B cell (primary cell): ENCODE results near the gene AMOTL1. TPM values are rescaled to one million over a fixed set of nuclear protein-coding genes. Genes with fewer than 3 reads are reported as not detected.

Source experiments
- ATAC-seq: fragments of 200-7000 bp; cut with Tn5 transposase; one replicate; pipeline ENCODE4 v1.10.0; 2021; ENCODE audit warnings: low read depth, mild to moderate bottlenecking, moderate number of reproducible peaks, moderate library complexity
- CTCF ChIA-PET: fragments of 350-600 bp; sonication (Branson Sonifier 250); formaldehyde crosslinking; loops from one replicate; lab custom pipeline; 2021; ENCODE audit warnings: antibody characterized with exemption, inconsistent platforms; lab: Charles Lee
- POLR2A ChIA-PET: fragments of 350-600 bp; sonication (Branson Sonifier 250); formaldehyde crosslinking; loops from one replicate; lab custom pipeline; 2021; ENCODE audit warnings: antibody characterized with exemption; lab: Charles Lee
- DNase-seq: peaks from one replicate; pipeline ENCODE4 v3.0.0; 2013
- H2AFZ ChIP-seq: 2 replicates; pipeline ENCODE4 v1.6.1; 2012; ENCODE audit warnings: mild to moderate bottlenecking, low read depth, low read length; ENCODE audit not compliant: insufficient read depth, poor library complexity, severe bottlenecking
- H3K27ac ChIP-seq, 2 donors: 1 replicate in 1 of 2; 2 replicates in 1 of 2; pipeline ENCODE4 v1.5.1; 2012 to 2013; ENCODE audit warnings: low read length in 2 of 2, mild to moderate bottlenecking in 2 of 2, moderate library complexity in 1 of 2
- H3K27me3 ChIP-seq, 4 experiments: fragments of 200-600 bp in 1 of 4; sonication (generic) in 1 of 4; replicated peaks in 1 of 4; 1 replicate in 2 of 4; 2 replicates in 2 of 4; pipeline versions ENCODE4 v1.6.1 to v1.7.0; 2013 to 2016; ENCODE audit warnings: low read length in 3 of 4, mild to moderate bottlenecking in 2 of 4, mixed read lengths in 1 of 4, moderate library complexity in 1 of 4; ENCODE audit not compliant: insufficient read depth in 4 of 4, control insufficient read depth in 3 of 4; ENCODE audit errors: control extremely low read depth in 1 of 4
- H3K36me3 ChIP-seq, 2 experiments: replicated peaks in 1 of 2; 1 replicate in 1 of 2; 2 replicates in 1 of 2; pipeline versions ENCODE4 v1.6.1 to v1.7.1; 2013; ENCODE audit warnings: low read length in 1 of 2; ENCODE audit not compliant: insufficient read depth in 2 of 2, control insufficient read depth in 1 of 2; ENCODE audit errors: control extremely low read depth in 1 of 2, extremely low read depth in 1 of 2
- H3K4me1 ChIP-seq, 2 donors: fragments of 200-600 bp in 1 of 2; sonication (generic) in 1 of 2; 1 replicate in 1 of 2; 2 replicates in 1 of 2; pipeline versions ENCODE4 v1.5.1 to v1.6.1; 2013 to 2017; ENCODE audit warnings: low read length in 2 of 2; ENCODE audit not compliant: control insufficient read depth in 2 of 2, insufficient read depth in 2 of 2
- H3K4me2 ChIP-seq: replicated peaks from 2 replicates; pipeline ENCODE3; 2012; ENCODE audit warnings: mild to moderate bottlenecking, low read depth, low read length; ENCODE audit not compliant: poor library complexity, severe bottlenecking
- H3K4me3 ChIP-seq, 5 experiments: fragments of 200-600 bp in 1 of 5; sonication (generic) in 1 of 5; 1 replicate in 3 of 5; 2 replicates in 2 of 5; pipeline versions ENCODE4 v1.5.1 to v1.7.0; 2011 to 2016; ENCODE audit warnings: low read length in 4 of 5, mild to moderate bottlenecking in 4 of 5, low read depth in 2 of 5, control low read depth in 1 of 5, moderate library complexity in 1 of 5; ENCODE audit not compliant: insufficient read depth in 1 of 5; ENCODE audit errors: control extremely low read depth in 1 of 5, extremely low read depth in 1 of 5
- H3K79me2 ChIP-seq: fragments of 200-600 bp; sonication (generic); one replicate; pipeline ENCODE4 v1.6.0; 2016; ENCODE audit warnings: low read length; ENCODE audit not compliant: control insufficient read depth, insufficient read depth
- H3K9ac ChIP-seq: fragments of 200-600 bp; sonication (generic); 2 replicates; pipeline ENCODE4 v1.6.1; 2017; ENCODE audit warnings: mild to moderate bottlenecking, low read length, moderate library complexity
- H3K9me3 ChIP-seq, 3 donors: one replicate each; pipeline versions ENCODE4 v1.6.1 to v1.7.1; 2013; ENCODE audit warnings: low read length in 2 of 3; ENCODE audit not compliant: control insufficient read depth in 2 of 3, insufficient read depth in 1 of 3; ENCODE audit errors: control extremely low read depth in 1 of 3
- H4K20me1 ChIP-seq: 2 replicates; pipeline ENCODE4 v1.6.0; 2012; ENCODE audit warnings: mild to moderate bottlenecking, low read length; ENCODE audit not compliant: insufficient read depth, control insufficient read depth, poor library complexity, severe bottlenecking
- H3K27ac Mint-ChIP-seq: one replicate; pipeline ENCODE4 v1.8.0; 2021; ENCODE audit warnings: mixed read lengths
- H3K27me3 Mint-ChIP-seq: one replicate; pipeline ENCODE4 v1.8.0; 2021; ENCODE audit warnings: mixed read lengths
- H3K4me1 Mint-ChIP-seq: one replicate; pipeline ENCODE4 v1.8.0; 2021; ENCODE audit warnings: mixed read lengths
- H3K4me3 Mint-ChIP-seq: one replicate; pipeline ENCODE4 v1.8.0; 2021; ENCODE audit warnings: mixed read lengths
- H3K9me3 Mint-ChIP-seq: one replicate; pipeline ENCODE4 v1.8.0; 2022; ENCODE audit warnings: mixed read lengths; ENCODE audit not compliant: insufficient read depth
- CTCF ChIP-seq: fragments of 200-600 bp; IDR thresholded peaks from one replicate; pipeline ENCODE4 v1.8.0; 2022; ENCODE audit warnings: antibody characterized with exemption, mild to moderate bottlenecking
- EZH2 ChIP-seq: IDR thresholded peaks from 2 replicates; pipeline ENCODE4 v1.6.1; 2012; ENCODE audit warnings: borderline replicate concordance, low read depth, mild to moderate bottlenecking, moderate library complexity, low read length; ENCODE audit not compliant: insufficient read depth, poor library complexity, severe bottlenecking
- WGBS: methylation state at CpG from one replicate; pipeline ENCODE4 v1.1.5; 2013; ENCODE audit warnings: missing lambda C conversion rate; ENCODE audit not compliant: insufficient coverage; 5-methylcytosine and 5-hydroxymethylcytosine counted together
- intact Hi-C: fragments of 100-400 bp; cut with micrococcal nuclease; formaldehyde crosslinking; loops from one replicate; pipeline ENCODE4 v1.10.0; 2022
- polyA plus RNA-seq: library from polyadenylated mRNA; depleted of rRNA; stranded (reverse); fragments of >200 nt; gene quantifications from 2 replicates; pipeline ENCODE4 v1.2.3, GENCODE V29; 2012
- total RNA-seq, 2 donors: library from RNA; stranded (reverse); fragments of 120-200 nt in 1 of 2; gene quantifications; 1 replicate in 1 of 2; 2 replicates in 1 of 2; pipeline versions ENCODE4 v1.2.3 to v1.2.4, GENCODE V29; 2013 to 2022

AMOTL1 gene
- total and polyA plus RNA-seq, 2 donors (not counting 1 experiment from before 2014, with no cell fraction given): 0.04 to 0.30 TPM

GRCh38 chr11:94731880-94732601 lies 36.1 kb upstream of the AMOTL1 start:
- TF ChIP-seq EZH2: no peak
- no peak for TF ChIP-seq CTCF
- H3K9me3 Mint-ChIP-seq: no peaks in the 10 kb centered on the region
- intact Hi-C loops: no loop called here
- no peak overlapping the region for H3K4me3 Mint-ChIP-seq
- no peaks in the 10 kb centered on the region for H3K9me3 ChIP-seq
- H4K20me1 ChIP-seq: no peaks in the 10 kb centered on the region
- no peaks in the 10 kb centered on the region for H3K4me1 Mint-ChIP-seq
- WGBS: no CpG with 5 or more reads among the region's 3 CpGs
- no peak overlapping the region for H3K27ac ChIP-seq
- H3K27ac Mint-ChIP-seq: no peak overlapping the region
- no peak overlapping the region for H3K4me3 ChIP-seq
- ChIA-PET POLR2A (no interaction called here), CTCF (no interaction called here)
- ATAC-seq: no peak
- H3K4me2 ChIP-seq: no peak overlapping the region
- no peak overlapping the region for H3K9ac ChIP-seq
- no peak overlapping the region for H2AFZ ChIP-seq
- H3K27me3 Mint-ChIP-seq: peaks cover 12% of the 10 kb centered on the region
- H3K4me1 ChIP-seq: no peaks in the 10 kb centered on the region
- H3K36me3 ChIP-seq: no peaks in the 10 kb centered on the region
- no peak for DNase-seq
- H3K79me2 ChIP-seq: no peaks in the 10 kb centered on the region
- peaks cover 0 to 6% (median 4%) of the 10 kb centered on the region in 4 experiments for H3K27me3 ChIP-seq

- CTCF ChIA-PET: no interaction called here
- H3K9ac ChIP-seq: no peak overlapping the region
- no peaks in the 10 kb centered on the region for H3K79me2 ChIP-seq
- H3K9me3 ChIP-seq: no peaks in the 10 kb centered on the region
- 42% methylated on average over 3 of the region's 7 CpGs for WGBS
- no peak overlapping the region for H3K4me2 ChIP-seq
- TF ChIP-seq CTCF: no peak
- no peak for TF ChIP-seq EZH2
- POLR2A ChIA-PET: no interaction called here
- H4K20me1 ChIP-seq: no peaks in the 10 kb centered on the region
- no peaks in the 10 kb centered on the region for H3K4me1 ChIP-seq
- H3K27me3 ChIP-seq: peaks cover 0 to 6% (median 5%) of the 10 kb centered on the region in 4 experiments
- peaks cover 12% of the 10 kb centered on the region for H3K27me3 Mint-ChIP-seq
- no peak overlapping the region for H3K4me3 ChIP-seq
- H3K9me3 Mint-ChIP-seq: no peaks in the 10 kb centered on the region
- H3K4me3 Mint-ChIP-seq: no peak overlapping the region
- ATAC-seq (no peak), DNase-seq (no peak)
- intact Hi-C loops: no loop called here
- H3K36me3 ChIP-seq: no peaks in the 10 kb centered on the region
- no peak overlapping the region for H3K27ac ChIP-seq
- H3K27ac Mint-ChIP-seq: no peak overlapping the region
- no peak overlapping the region for H2AFZ ChIP-seq
- H3K4me1 Mint-ChIP-seq: no peaks in the 10 kb centered on the region
These were observed 35.4 kb upstream of the AMOTL1 start for GRCh38 chr11:94732617-94733281.
